Prostate gland (tissue), 2 donors: ENCODE results near the gene GFI1B. TPM values are rescaled to one million over a fixed set of nuclear protein-coding genes. Genes with fewer than 3 reads are reported as not detected.

ENCODE experiments used
- DNase-seq: peaks from one replicate; pipeline ENCODE4 v3.0.0-alpha.2; 2019; ENCODE audit warnings: low spot score
- H3K27ac ChIP-seq, 2 donors: fragments of 200-600 bp; sonication (generic); 2 replicates each; pipeline ENCODE4 v1.5.1; 2017 to 2019
- H3K27me3 ChIP-seq: fragments of 200-600 bp; sonication (generic); replicated peaks from 2 replicates; pipeline ENCODE4 v1.5.1; 2019; ENCODE audit not compliant: insufficient read depth
- H3K36me3 ChIP-seq, 2 donors: fragments of 200-600 bp; sonication (generic); 1 replicate in 1 of 2; 2 replicates in 1 of 2; pipeline versions ENCODE4 v1.5.1 to v1.8.1; 2017 to 2019
- H3K4me1 ChIP-seq: fragments of 200-600 bp; sonication (generic); replicated peaks from 2 replicates; pipeline ENCODE4 v1.5.1; 2019
- H3K4me3 ChIP-seq, 2 donors: fragments of 200-600 bp; sonication (generic); 2 replicates each; pipeline ENCODE4 v1.5.1; 2017 to 2019
- H3K9me3 ChIP-seq: fragments of 200-600 bp; sonication (generic); 2 replicates; pipeline ENCODE4 v1.5.1; 2017
- POLR2A ChIP-seq: fragments of 450-650 bp; IDR thresholded peaks from one replicate; pipeline ENCODE4 v1.6.1; 2016; ENCODE audit warnings: antibody characterized with exemption, mild to moderate bottlenecking
- POLR2AphosphoS5 ChIP-seq: sonication (generic); formaldehyde crosslinking; IDR thresholded peaks from one replicate; pipeline ENCODE4 v1.6.1; 2017; ENCODE audit warnings: antibody characterized with exemption
- WGBS: methylation state at CpG from one replicate; pipeline ENCODE4 v1.1.5; 2018; 5-methylcytosine and 5-hydroxymethylcytosine counted together
- intact Hi-C: fragments of 100-400 bp; cut with DNase I; formaldehyde crosslinking; loops from one replicate; pipeline ENCODE4 v1.14.2; 2022
- total RNA-seq, 2 donors: library from RNA; depleted of rRNA; stranded (reverse); fragments of >200 nt; gene quantifications; one replicate each; pipeline ENCODE4 v1.1.0, GENCODE V29; 2016
- TF ChIP-seq, protein P1 (sequence below), 4 experiments: fragments of 200-600 bp in 2 of 4; fragments of 450-650 bp in 2 of 4; sonication (generic) in 2 of 4; IDR thresholded peaks; 1 replicate in 3 of 4; 2 replicates in 1 of 4; pipeline ENCODE4 v1.5.1; 2016 to 2019; ENCODE audit warnings: antibody characterized with exemption in 4 of 4, mild to moderate bottlenecking in 2 of 4, moderate library complexity in 2 of 4

Gene GFI1B
- total RNA-seq, 2 donors from 2014 or later = 0.85 TPM; not detected in 1

- intact Hi-C loops = no loop called here
- Histone ChIP-seq H3K4me3 (no peak overlapping the region), H3K27me3 (peaks cover 3% of the 10 kb centered on the region), H3K36me3 (no peaks in the 10 kb centered on the region), H3K27ac (no peak overlapping the region), H3K4me1 (no peaks in the 10 kb centered on the region), H3K9me3 (no peaks in the 10 kb centered on the region)
- 57% methylated on average over 13 of the region's 13 CpGs for WGBS
- peak; percentile 42 for DNase-seq
- TF ChIP-seq, protein P1, sequence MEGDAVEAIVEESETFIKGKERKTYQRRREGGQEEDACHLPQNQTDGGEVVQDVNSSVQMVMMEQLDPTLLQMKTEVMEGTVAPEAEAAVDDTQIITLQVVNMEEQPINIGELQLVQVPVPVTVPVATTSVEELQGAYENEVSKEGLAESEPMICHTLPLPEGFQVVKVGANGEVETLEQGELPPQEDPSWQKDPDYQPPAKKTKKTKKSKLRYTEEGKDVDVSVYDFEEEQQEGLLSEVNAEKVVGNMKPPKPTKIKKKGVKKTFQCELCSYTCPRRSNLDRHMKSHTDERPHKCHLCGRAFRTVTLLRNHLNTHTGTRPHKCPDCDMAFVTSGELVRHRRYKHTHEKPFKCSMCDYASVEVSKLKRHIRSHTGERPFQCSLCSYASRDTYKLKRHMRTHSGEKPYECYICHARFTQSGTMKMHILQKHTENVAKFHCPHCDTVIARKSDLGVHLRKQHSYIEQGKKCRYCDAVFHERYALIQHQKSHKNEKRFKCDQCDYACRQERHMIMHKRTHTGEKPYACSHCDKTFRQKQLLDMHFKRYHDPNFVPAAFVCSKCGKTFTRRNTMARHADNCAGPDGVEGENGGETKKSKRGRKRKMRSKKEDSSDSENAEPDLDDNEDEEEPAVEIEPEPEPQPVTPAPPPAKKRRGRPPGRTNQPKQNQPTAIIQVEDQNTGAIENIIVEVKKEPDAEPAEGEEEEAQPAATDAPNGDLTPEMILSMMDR (IDR thresholded peaks at IDR 0.05) = no peak
- TF ChIP-seq POLR2A (no peak), POLR2AphosphoS5 (peak; percentile 12)
These were observed 23.9 kb downstream of the GFI1B start for GRCh38 chr9:133002147-133003070.

DNA sequence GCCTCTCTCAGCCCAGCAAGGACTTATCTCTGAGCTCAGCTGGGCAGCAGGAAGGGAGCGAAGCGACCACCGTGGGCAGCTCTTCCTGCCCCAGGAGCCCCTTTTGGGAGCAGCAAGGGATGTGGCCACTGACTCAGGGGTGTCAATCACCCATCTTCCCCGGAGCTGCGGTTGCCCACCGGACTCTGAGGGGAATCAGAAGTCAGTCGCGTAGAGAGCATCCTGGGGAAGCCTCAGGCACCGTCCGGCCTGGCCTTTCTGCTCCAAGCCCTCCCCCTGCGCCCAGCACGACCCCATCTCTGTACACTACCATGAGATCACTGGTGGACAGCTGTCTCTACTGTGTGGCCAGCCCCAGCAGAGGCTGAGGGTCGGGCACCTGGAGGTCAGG lies 24.6 kb downstream of the GFI1B start:
- TF ChIP-seq POLR2A = no peak
- TF ChIP-seq, protein P1 (IDR thresholded peaks at IDR 0.05) = no peak
- TF ChIP-seq POLR2AphosphoS5 = no peak
- intact Hi-C loops = no loop called here
- H3K9me3 ChIP-seq = no peaks in the 10 kb centered on the region
- no peak for DNase-seq
- peaks cover 3% of the 10 kb centered on the region for H3K27me3 ChIP-seq
- H3K36me3 ChIP-seq = no peaks in the 10 kb centered on the region
- no peaks in the 10 kb centered on the region for H3K4me1 ChIP-seq
- H3K4me3 ChIP-seq = no peak overlapping the region
- H3K27ac ChIP-seq = no peak overlapping the region
- 73% methylated on average over 13 of the region's 13 CpGs for WGBS

GRCh38 chr9:133003671-133004090 lies 25.2 kb downstream of the GFI1B start:
- H3K27ac ChIP-seq = no peak overlapping the region
- no peak for DNase-seq
- no peaks in the 10 kb centered on the region for H3K4me1 ChIP-seq
- H3K36me3 ChIP-seq = no peaks in the 10 kb centered on the region
- H3K4me3 ChIP-seq = no peak overlapping the region
- intact Hi-C loops = no loop called here
- 55% methylated on average over 9 of the region's 9 CpGs for WGBS
- H3K9me3 ChIP-seq = no peaks in the 10 kb centered on the region
- H3K27me3 ChIP-seq = peaks cover 3% of the 10 kb centered on the region
- TF ChIP-seq, protein P1 (IDR thresholded peaks at IDR 0.05) = no peak
- no peak for TF ChIP-seq POLR2A
- TF ChIP-seq POLR2AphosphoS5 = no peak

DNA sequence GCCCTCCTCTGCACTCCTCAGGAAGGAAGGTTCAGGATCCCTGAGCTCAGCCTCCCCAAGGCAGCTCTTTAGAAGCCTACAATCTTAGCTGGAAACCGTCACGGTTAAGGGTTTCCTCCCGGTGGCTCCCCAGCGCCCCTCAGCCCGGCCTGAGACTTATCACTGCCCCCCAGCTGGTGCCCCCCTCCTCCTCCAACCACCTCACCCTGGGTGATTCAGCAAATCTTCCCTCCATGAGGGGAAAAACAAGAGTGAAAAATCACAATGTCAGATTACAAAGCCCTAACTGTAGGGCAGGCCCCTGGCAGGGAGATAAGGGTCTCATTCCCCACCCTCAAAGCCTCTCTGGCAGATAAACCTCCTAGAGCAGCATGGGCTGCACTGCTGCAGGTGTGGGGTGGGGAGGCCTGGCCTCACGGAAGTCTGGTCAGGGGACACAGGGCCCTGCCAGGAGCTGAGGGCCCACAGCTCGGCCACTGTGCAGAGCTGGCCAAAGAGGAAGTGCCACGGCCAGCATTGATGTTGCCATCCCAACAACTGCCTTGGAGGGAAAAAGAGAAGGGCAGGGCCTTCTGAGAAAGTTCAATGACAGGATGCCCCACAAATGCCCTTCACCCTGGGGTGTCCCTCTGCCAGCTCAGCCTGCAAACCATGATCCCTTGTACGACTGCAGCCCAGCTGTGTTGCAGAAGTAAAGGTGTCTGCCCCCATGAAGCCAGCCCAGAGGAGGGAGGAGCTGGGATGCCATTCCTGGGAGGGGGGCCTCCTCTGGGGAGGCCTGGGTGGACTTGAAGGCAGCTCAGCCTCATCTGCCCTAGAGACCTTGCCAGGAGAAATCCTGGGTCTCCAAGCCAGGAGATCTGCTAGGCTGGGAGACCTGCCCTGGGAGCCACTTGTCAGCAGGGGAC lies 25.9 kb downstream of the GFI1B start:
- Histone ChIP-seq H3K27me3 (peaks cover 3% of the 10 kb centered on the region), H3K27ac (no peak overlapping the region), H3K36me3 (no peaks in the 10 kb centered on the region), H3K4me1 (no peaks in the 10 kb centered on the region), H3K9me3 (no peaks in the 10 kb centered on the region), H3K4me3 (no peak overlapping the region)
- 81% methylated on average over 8 of the region's 9 CpGs for WGBS
- DNase-seq = no peak
- intact Hi-C loops = no loop called here
- TF ChIP-seq POLR2A = no peak
- TF ChIP-seq, protein P1 (IDR thresholded peaks at IDR 0.05) = no peak
- TF ChIP-seq POLR2AphosphoS5 = no peak
